Esophagus muscularis mucosa (tissue), 2 donors: ENCODE measurements around the gene ELFN2.

Experiments
- POLR2A ChIP-seq: fragments of 450-650 bp; IDR thresholded peaks from one replicate; pipeline ENCODE4 v1.6.1; 2017; ENCODE audit warnings: antibody characterized with exemption, moderate library complexity, mild to moderate bottlenecking, low read depth
- POLR2AphosphoS5 ChIP-seq, 2 donors: sonication (generic); formaldehyde crosslinking; IDR thresholded peaks; one replicate each; pipeline ENCODE4 v1.6.1; 2017; ENCODE audit warnings: antibody characterized with exemption in 2 of 2

DNA sequence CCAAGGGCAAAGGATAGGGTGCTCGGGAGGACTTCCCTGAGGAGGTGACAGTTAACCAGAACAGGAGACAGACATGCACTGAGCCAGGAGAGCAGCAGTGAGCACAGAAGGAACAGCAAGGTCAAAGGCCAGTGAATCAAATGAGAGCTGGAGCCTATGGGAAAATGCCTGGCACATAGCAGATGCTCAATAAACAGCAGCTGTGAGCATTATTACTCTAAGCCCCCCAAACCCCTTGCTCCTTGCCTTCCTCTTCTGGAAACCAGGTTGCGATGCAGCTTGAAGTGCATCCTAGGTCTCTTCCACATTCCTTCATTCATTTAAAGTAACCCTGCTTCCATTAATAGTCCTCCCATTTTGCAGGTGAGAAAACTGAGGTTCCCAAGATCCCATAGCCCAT is 13.0 kb downstream of the ELFN2 start:
- TF ChIP-seq POLR2AphosphoS5 (IDR thresholded peaks at IDR 0.05) (no peak), POLR2A (no peak)
